IPS-18c (cell line): ENCODE measurements around the gene CFAP65.

Source experiments
- H3K4me3 ChIP-seq: 2 replicates; pipeline ENCODE4 v1.7.0; 2013; ENCODE audit warnings: low read depth, mild to moderate bottlenecking, low read length, moderate library complexity; ENCODE audit not compliant: insufficient read depth
- H3K9me3 ChIP-seq: one replicate; pipeline ENCODE4 v1.6.1; 2013; ENCODE audit warnings: mild to moderate bottlenecking, low read length, moderate library complexity; ENCODE audit not compliant: control insufficient read depth, insufficient read depth

Gene CFAP65

DNA sequence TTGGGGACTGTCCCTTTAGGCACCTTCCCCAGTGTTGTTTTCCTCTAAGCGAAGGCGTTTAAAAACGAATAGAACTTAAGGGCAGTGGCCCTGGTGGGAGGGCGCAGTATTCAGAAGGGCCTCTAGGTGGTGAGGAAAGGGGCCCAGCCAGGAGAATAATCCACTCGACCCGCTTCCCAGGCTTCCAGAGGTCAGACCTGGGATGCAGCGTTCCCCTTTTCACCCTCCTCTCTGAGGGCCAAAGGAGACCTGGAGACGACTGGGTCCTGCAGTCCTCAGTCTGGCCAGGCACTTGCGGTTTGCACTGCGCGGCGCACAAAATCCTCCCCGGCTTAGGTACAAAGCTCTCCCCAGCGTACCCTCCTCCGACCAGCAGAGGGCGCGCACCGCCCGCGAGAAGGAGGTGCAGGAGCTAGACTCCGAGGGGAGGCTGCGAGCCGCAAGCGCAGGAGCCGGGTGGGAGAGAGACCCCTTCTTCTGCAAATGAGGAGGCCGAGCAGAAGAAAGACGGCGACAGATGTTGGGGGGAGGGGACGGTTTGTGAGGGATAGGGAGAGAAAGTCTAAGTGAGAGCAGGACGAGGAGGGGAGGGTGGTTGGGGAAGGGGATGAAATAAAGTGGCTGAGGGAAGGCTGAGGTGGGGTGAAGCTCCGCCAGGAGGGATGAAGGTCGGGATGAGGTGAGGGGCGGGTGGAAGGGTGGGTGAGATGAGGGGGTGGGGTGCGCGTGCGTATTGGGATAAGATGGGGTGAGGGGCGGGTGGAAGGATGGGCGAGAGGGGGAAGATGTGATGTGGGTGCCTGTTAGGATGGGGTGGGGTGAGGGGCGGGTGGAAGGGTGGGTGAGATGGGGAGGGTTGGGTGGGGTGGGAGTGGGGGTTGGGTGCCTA is 61.2 kb downstream of the CFAP65 start:
- Histone ChIP-seq H3K4me3 (peak overlapping the region; percentile 32; the same call in 1 of the 2 replicates), H3K9me3 (peaks cover 3% of the 10 kb centered on the region)

GRCh38 chr2:218975060-218975777 is 66.1 kb downstream of the CFAP65 start:
- no peaks in the 10 kb centered on the region for H3K9me3 ChIP-seq
- H3K4me3 ChIP-seq: no peak overlapping the region

GRCh38 chr2:218970894-218971293 is 70.4 kb downstream of the CFAP65 start:
- no peaks in the 10 kb centered on the region for H3K9me3 ChIP-seq
- H3K4me3 ChIP-seq: no peak overlapping the region

DNA sequence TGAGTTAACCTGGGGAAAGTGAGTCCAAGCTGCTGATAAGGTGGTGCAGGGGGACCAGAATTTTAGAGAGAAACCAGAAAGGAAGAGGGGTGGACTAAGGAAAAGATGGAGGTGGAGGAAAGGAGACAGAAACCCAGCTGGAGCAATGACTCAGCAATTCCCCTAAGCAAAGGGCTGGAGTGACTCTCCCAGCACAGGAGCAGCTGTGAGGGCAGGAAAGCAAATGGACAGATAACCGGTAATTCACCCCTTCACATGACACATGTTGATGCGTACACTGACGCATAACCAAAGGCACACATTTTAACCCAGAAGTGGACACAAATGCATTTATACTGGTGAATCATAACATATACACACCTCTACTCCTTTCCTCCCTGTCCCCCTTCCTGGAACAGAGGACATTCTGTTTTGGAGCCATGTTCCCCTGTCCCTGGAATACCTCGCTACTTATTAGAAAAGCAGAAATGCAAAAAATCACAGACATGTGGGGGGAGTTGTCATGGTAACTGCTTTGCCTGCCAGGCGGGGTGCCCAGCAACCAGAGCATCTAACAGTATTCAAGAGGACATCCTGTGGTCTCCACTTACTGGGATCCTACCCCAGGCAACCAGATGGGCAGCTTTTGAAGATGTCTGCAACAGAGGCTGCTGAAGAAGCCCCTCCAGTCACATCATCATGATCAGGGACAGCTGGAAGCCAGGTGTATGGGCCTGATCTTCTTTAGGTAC is 77.1 kb downstream of the CFAP65 start:
- no peak overlapping the region for H3K4me3 ChIP-seq
- no peaks in the 10 kb centered on the region for H3K9me3 ChIP-seq

- Histone ChIP-seq H3K4me3 (0 out of 2 replicates have a peak overlapping the region, but pooled peaks have one; percentile 9), H3K9me3 (peaks cover under 1% of the 10 kb centered on the region)
Measured at GRCh38 chr2:218963601-218964000, 77.7 kb downstream of the CFAP65 start.

DNA sequence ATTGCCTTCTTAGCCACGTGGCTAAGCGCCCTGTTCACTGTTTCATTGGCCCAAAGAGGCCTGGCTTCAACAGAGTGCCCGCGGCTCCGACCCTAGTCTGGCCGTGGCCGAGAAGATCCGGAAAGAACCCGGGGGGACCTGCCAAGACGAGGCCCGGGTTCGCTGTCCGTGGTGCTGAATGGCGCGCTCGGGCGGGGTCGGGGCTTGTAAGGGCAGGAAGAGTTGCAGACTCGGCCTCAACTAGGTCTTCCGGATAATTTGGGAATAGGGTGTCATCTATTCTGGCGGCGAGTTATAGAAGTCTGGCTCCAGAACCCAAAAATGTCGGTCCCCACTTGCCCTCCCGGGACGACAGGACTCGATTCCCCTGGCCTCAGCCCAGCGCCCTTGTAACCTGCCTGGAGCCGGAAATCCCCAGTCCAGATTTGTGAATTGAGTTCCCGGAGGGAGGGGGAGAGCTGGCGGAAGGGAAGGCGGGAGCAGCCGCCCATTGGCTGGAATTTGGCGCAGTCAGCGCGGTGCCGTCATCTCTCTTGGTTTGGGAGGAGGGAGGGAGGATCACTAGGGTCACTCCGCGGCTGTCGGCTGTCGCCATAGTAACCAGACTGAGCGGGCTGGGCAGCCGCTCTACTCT is 78.3 kb downstream of the CFAP65 start:
- Histone ChIP-seq H3K4me3 (peak overlapping the region; percentile 70), H3K9me3 (peaks cover 2% of the 10 kb centered on the region)

DNA sequence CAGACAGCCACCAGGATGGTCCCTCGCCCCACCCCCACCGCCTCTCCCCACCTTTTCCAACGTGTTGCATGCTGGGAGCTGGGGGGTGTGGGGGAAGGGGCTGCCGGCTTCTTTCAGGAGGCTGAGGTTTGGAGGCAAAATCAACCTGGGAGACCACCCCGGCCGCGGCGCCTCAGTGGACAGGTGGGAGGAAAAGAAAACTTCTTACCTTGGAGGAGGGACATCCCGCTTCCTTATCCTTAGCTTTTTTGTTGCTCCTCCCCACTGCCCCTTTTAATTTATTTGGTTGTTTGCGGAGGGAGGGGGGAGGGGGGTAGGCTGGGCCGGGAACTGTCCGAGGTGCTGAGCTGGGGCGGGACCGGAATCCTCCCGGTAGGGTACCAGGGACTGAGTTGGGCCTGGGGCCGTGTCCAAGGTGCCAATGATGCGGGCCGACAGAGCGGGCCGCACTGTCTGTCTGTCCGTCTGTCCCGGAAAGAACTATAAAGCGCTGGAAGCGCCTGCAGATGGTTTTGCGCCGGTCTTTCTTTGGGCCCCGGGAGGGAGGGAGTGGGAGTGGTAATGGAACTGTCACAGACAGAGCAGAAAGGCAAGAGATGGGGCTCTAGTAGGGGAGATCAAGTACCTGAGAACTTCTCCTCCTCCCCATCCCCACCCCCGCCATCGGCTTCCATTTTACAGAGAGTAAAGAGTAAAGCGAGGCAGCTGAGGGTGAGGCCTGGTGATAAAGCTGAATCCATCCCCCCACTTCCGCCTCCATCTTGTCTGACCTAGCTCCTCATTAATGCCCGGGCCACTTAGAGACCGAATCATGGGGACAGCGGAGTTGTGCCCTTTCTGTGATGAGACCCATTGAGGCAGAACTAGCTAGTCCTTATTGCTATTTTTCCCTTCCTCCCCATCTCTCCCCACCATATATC is 79.4 kb downstream of the CFAP65 start:
- H3K9me3 ChIP-seq: peaks cover 2% of the 10 kb centered on the region
- peak overlapping the region; percentile 38 for H3K4me3 ChIP-seq

- Histone ChIP-seq H3K4me3 (peak overlapping the region; percentile 28), H3K9me3 (peaks cover 2% of the 10 kb centered on the region)
Measured at GRCh38 chr2:218961229-218961628, 80.1 kb downstream of the CFAP65 start.

- Histone ChIP-seq H3K4me3 (peak overlapping the region; percentile 28; the same call in 1 of the 2 replicates), H3K9me3 (peaks cover 2% of the 10 kb centered on the region)
Measured at GRCh38 chr2:218960309-218961165, 80.8 kb downstream of the CFAP65 start.

DNA sequence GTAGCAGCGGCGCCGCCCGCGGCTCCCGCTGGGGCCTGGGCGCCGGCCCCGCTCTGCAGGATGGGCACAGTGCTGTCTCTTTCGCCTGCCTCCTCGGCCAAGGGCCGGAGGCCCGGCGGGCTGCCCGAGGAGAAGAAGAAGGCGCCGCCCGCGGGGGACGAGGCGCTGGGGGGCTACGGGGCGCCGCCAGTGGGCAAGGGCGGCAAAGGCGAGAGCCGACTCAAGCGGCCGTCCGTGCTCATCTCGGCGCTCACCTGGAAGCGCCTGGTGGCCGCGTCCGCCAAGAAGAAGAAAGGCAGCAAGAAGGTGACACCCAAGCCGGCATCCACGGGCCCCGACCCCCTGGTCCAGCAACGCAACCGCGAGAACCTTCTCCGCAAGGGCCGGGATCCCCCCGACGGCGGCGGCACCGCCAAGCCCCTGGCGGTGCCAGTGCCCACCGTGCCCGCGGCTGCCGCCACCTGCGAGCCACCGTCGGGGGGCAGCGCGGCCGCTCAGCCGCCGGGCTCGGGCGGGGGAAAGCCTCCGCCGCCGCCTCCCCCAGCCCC is 81.5 kb downstream of the CFAP65 start:
- Histone ChIP-seq H3K9me3 (peaks cover 2% of the 10 kb centered on the region), H3K4me3 (peak overlapping the region; percentile 50)

DNA sequence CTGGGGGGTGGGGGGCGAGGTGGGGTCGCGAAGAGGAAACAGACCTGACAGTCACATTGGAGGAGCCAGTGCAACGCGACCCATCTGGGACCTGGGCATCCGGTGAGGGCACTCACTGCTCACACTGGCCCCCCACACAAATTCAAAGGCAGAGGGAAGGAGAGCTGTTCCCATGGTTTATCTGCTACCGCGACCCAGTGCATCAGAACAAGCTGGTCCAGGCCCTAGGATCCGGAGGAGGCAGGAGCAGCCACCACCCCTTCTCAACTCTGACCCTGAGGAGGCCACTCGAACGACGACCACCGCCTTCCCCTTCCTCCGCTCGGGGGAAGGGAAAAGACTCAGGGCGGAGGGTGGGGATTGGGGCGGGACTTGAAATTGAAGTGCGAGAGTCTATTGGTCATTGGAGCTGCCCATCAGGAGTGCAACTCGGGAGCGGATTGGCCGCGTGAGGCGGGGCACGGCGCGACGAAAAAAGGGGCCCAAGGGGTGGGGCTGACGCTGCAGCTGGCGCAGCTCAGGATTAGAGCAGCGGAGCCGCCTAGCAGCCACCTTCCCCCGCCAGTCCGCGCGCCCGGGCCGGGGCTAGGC is 82.1 kb downstream of the CFAP65 start, which contains the start of gene CDK5R2:
Gene CDK5R2 (plus strand): TSS at position 526 of the 591 bp plus-strand sequence. CDS start 155 bp downstream, outside the sequence.
- peak within 1 kb of the TSS; percentile 50 for H3K4me3 ChIP-seq
- peaks cover 2% of the 10 kb centered on the region for H3K9me3 ChIP-seq

GRCh38 chr2:218958276-218958675 is 83.0 kb downstream of the CFAP65 start:
- peak overlapping the region; percentile 50; the same call in 1 of the 2 replicates for H3K4me3 ChIP-seq
- peaks cover 2% of the 10 kb centered on the region for H3K9me3 ChIP-seq

- Histone ChIP-seq H3K4me3 (no peak overlapping the region), H3K9me3 (peaks cover 2% of the 10 kb centered on the region)
Measured at GRCh38 chr2:218957671-218958070, 83.6 kb downstream of the CFAP65 start.

DNA sequence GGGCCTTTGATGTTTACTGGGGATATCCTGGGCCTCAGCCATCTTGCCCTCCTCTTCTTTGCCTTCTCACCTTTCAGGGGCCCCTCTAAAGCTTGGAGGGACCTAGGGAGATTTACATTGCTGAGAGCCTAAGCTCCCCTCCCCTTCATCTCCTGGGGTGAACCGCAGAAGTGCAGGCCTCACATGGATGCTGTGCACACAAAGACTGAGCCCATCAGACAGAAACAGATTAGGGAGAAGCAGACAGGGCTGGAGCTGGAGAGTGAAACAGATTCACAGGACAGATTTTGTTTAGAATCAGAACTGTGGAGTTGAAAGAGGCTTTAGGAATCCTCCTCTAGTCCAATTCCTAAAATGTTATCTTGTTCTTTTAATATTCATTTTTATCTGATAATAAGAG is 85.3 kb downstream of the CFAP65 start:
- Histone ChIP-seq H3K9me3 (peaks cover 2% of the 10 kb centered on the region), H3K4me3 (no peak overlapping the region)
